ENCODE data around the gene HACE1.

- TF ChIP-seq POLR2A (IDR thresholded peaks at IDR 0.05) (no peak), CTCF (IDR thresholded peaks at IDR 0.05) (no peak)
Measured at GRCh38 chr6:104813552-104813951, 46.2 kb downstream of the HACE1 start.

Data from testis (tissue), 2 donors.